ENCODE measurements around the gene INAVA. TPM values are rescaled to one million over a fixed set of nuclear protein-coding genes. Genes with fewer than 3 reads are reported as not detected.
"Not testable (repeated sequence)": the region's sequence is repeated elsewhere in the genome, so short reads cannot be mapped to it uniquely, and the experiment has no call there.

The INAVA gene
- total RNA-seq, 2 donors from 2014 or later = 0.25 to 0.39 TPM

- H3K9me3 ChIP-seq (ENCODE audit: control insufficient read depth, low read length, poor library complexity, severe bottlenecking) = no peaks in the 10 kb centered on the region
- no peak overlapping the region for H3K4me3 Mint-ChIP-seq
- no peak overlapping the region for H3K27ac Mint-ChIP-seq
- ATAC-seq (no peak), DNase-seq (no peak)
- peaks cover 10% of the 10 kb centered on the region for H3K4me1 Mint-ChIP-seq
- peaks cover 5% of the 10 kb centered on the region for H3K27me3 Mint-ChIP-seq
- peaks cover 4% of the 10 kb centered on the region for H3K36me3 Mint-ChIP-seq (ENCODE audit: low read depth)
Measured at GRCh38 chr1:200958597-200958996, 63.9 kb downstream of the INAVA start.

GRCh38 chr1:200959411-200959921 is 64.8 kb downstream of the INAVA start:
- Mint-ChIP-seq H3K27ac (no peak overlapping the region), H3K4me3 (no peak overlapping the region), H3K27me3 (no peaks in the 10 kb centered on the region), H3K4me1 (peaks cover 11% of the 10 kb centered on the region), H3K36me3 (ENCODE audit: low read depth) (peaks cover 3% of the 10 kb centered on the region)
- DNase-seq (no peak), ATAC-seq (no peak)
- H3K9me3 ChIP-seq (ENCODE audit: control insufficient read depth, low read length, poor library complexity, severe bottlenecking) = no peaks in the 10 kb centered on the region

- Mint-ChIP-seq H3K4me3 (no peak overlapping the region), H3K27ac (no peak overlapping the region), H3K4me1 (peaks cover 15% of the 10 kb centered on the region), H3K36me3 (ENCODE audit: low read depth) (peaks cover 2% of the 10 kb centered on the region), H3K27me3 (no peaks in the 10 kb centered on the region)
- DNase-seq (no peak), ATAC-seq (no peak)
- no peaks in the 10 kb centered on the region for H3K9me3 ChIP-seq (ENCODE audit: control insufficient read depth, low read length, poor library complexity, severe bottlenecking)
Measured at GRCh38 chr1:200960236-200960947, 65.7 kb downstream of the INAVA start.

- Mint-ChIP-seq H3K36me3 (ENCODE audit: low read depth) (no peaks in the 10 kb centered on the region), H3K4me1 (peaks cover 14% of the 10 kb centered on the region), H3K27me3 (no peaks in the 10 kb centered on the region), H3K4me3 (no peak overlapping the region), H3K27ac (no peak overlapping the region)
- DNase-seq = no peak
- H3K9me3 ChIP-seq (ENCODE audit: control insufficient read depth, low read length, poor library complexity, severe bottlenecking) = no peaks in the 10 kb centered on the region
- ATAC-seq = no peak
Measured at GRCh38 chr1:200960948-200961340, 66.2 kb downstream of the INAVA start.

- H3K4me3 Mint-ChIP-seq; DNase-seq; H3K36me3 Mint-ChIP-seq (ENCODE audit: low read depth): not testable (repeated sequence)
Measured at GRCh38 chr1:200962151-200962550, 67.5 kb downstream of the INAVA start.

GRCh38 chr1:200962631-200963030 is 67.9 kb downstream of the INAVA start:
- H3K27me3 Mint-ChIP-seq = no peaks in the 10 kb centered on the region

More at GRCh38 chr1:200962151-200962550, 67.5 kb downstream of the INAVA start:
- not testable (repeated sequence) for H3K27ac Mint-ChIP-seq; H3K9me3 ChIP-seq (ENCODE audit: control insufficient read depth, low read length, poor library complexity, severe bottlenecking); H3K27me3 Mint-ChIP-seq; ATAC-seq
- peaks cover 18% of the 10 kb centered on the region for H3K4me1 Mint-ChIP-seq

GRCh38 chr1:200963076-200963475 is 68.4 kb downstream of the INAVA start:
- no peak overlapping the region for H3K4me3 Mint-ChIP-seq
- H3K36me3 Mint-ChIP-seq (ENCODE audit: low read depth) = no peaks in the 10 kb centered on the region
- ATAC-seq (no peak), DNase-seq (no peak)
- peaks cover 20% of the 10 kb centered on the region for H3K4me1 Mint-ChIP-seq
- H3K9me3 ChIP-seq (ENCODE audit: control insufficient read depth, low read length, poor library complexity, severe bottlenecking) = no peaks in the 10 kb centered on the region
- no peaks in the 10 kb centered on the region for H3K27me3 Mint-ChIP-seq
- peak overlapping the region; percentile 0 for H3K27ac Mint-ChIP-seq

More at GRCh38 chr1:200962631-200963030, 67.9 kb downstream of the INAVA start:
- Mint-ChIP-seq H3K36me3 (ENCODE audit: low read depth) (no peaks in the 10 kb centered on the region), H3K4me1 (peaks cover 20% of the 10 kb centered on the region), H3K27ac (peak overlapping the region; percentile 0), H3K4me3 (no peak overlapping the region)
- H3K9me3 ChIP-seq (ENCODE audit: control insufficient read depth, low read length, poor library complexity, severe bottlenecking) = no peaks in the 10 kb centered on the region
- no peak for DNase-seq
- ATAC-seq = no peak

- H3K4me1 Mint-ChIP-seq = peaks cover 20% of the 10 kb centered on the region
- not testable (repeated sequence) for H3K27ac Mint-ChIP-seq; H3K9me3 ChIP-seq (ENCODE audit: control insufficient read depth, low read length, poor library complexity, severe bottlenecking); H3K27me3 Mint-ChIP-seq; DNase-seq; H3K36me3 Mint-ChIP-seq (ENCODE audit: low read depth); H3K4me3 Mint-ChIP-seq; ATAC-seq
Measured at GRCh38 chr1:200963888-200964287, 69.2 kb downstream of the INAVA start.

Other genes starting within 250 kb of the INAVA start
- gene DDX59, start 225.0 kb upstream of the INAVA start, total RNA-seq = 10 to 100 TPM; 24.0 to 29.4 TPM
- gene CAMSAP2, start 156.0 kb upstream of the INAVA start, total RNA-seq = 1 to 10 TPM; 2.8 to 3.1 TPM
- 10 to 100 TPM; 10.9 to 18.3 TPM for gene GPR25, start 21.9 kb upstream of the INAVA start, total RNA-seq
- gene KIF21B, start 128.8 kb downstream of the INAVA start, total RNA-seq = 10 to 100 TPM; 78.4 to 87.7 TPM
- gene CACNA1S, start 217.5 kb downstream of the INAVA start, total RNA-seq = not detected
- gene ASCL5, start 232.3 kb downstream of the INAVA start, total RNA-seq = under 1 TPM in 1 of 2 donors, not detected in 1; 0.27 TPM